HFF-Myc (cell line): Measurements from ENCODE around the gene PLPP7.

Experiments used
- DNase-seq: peaks from one replicate; pipeline ENCODE4 v3.0.0-alpha.2; 2011; ENCODE audit warnings: low read depth; ENCODE audit errors: extremely low read depth
- H3K4me3 ChIP-seq: replicated peaks from 2 replicates; pipeline ENCODE4 v1.5.1; 2011; ENCODE audit warnings: low read depth, mild to moderate bottlenecking, control low read depth, low read length
- CTCF ChIP-seq: IDR thresholded peaks from 2 replicates; pipeline ENCODE4 v1.5.1; 2012; ENCODE audit warnings: mild to moderate bottlenecking, low read depth, low read length, control low read depth; ENCODE audit errors: missing control alignments

PLPP7 gene

GRCh38 chr9:131298341-131298740, 8.8 kb downstream of the PLPP7 start:
- TF ChIP-seq CTCF, result no peak
- DNase-seq, result no peak
- no peak overlapping the region for H3K4me3 ChIP-seq

- H3K4me3 ChIP-seq, result no peak overlapping the region
- DNase-seq, result no peak
- no peak for TF ChIP-seq CTCF
Observed at GRCh38 chr9:131298816-131299215, 9.3 kb downstream of the PLPP7 start.

GRCh38 chr9:131299346-131299960, 9.9 kb downstream of the PLPP7 start:
- H3K4me3 ChIP-seq, result no peak overlapping the region
- no peak for TF ChIP-seq CTCF
- DNase-seq, result no peak

GRCh38 chr9:131299961-131300347, 10.4 kb downstream of the PLPP7 start:
- no peak overlapping the region for H3K4me3 ChIP-seq
- DNase-seq, result no peak
- no peak for TF ChIP-seq CTCF

GRCh38 chr9:131300444-131300843, 10.9 kb downstream of the PLPP7 start:
- no peak for DNase-seq
- TF ChIP-seq CTCF, result no peak
- H3K4me3 ChIP-seq, result no peak overlapping the region

- no peak overlapping the region for H3K4me3 ChIP-seq
- DNase-seq, result no peak
- TF ChIP-seq CTCF, result no peak
Observed at GRCh38 chr9:131302244-131303075, 12.9 kb downstream of the PLPP7 start.
